Right lobe of liver (tissue), 6 donors: ENCODE data around the gene ETNPPL. TPM values are rescaled to one million over a fixed set of nuclear protein-coding genes. Genes with fewer than 3 reads are reported as not detected.

Experiments used
- ATAC-seq, 4 donors: fragments of 200-7000 bp; cut with Tn5 transposase; one replicate each; pipeline ENCODE4 v1.9.1; 2020; ENCODE audit warnings: mild to moderate bottlenecking in 4 of 4, moderate library complexity in 4 of 4
- DNase-seq, 3 donors: peaks; one replicate each; pipeline ENCODE4 v3.0.0-alpha.2; 2020
- H3K27ac ChIP-seq, 3 donors: fragments of 200-600 bp; one replicate each; pipeline ENCODE4 v1.8.0; 2022
- H3K27me3 ChIP-seq, 2 donors: fragments of 200-600 bp; one replicate each; pipeline ENCODE4 v1.8.0; 2022
- H3K36me3 ChIP-seq, 4 donors: fragments of 200-600 bp; sonication (generic) in 1 of 4; one replicate each; pipeline versions ENCODE4 v1.5.1 to v1.8.0; 2017 to 2022; ENCODE audit warnings: control low read depth in 1 of 4
- H3K4me1 ChIP-seq, 4 donors: fragments of 200-600 bp; sonication (generic) in 1 of 4; one replicate each; pipeline versions ENCODE4 v1.5.1 to v1.8.0; 2017 to 2022; ENCODE audit warnings: control low read depth in 1 of 4
- H3K4me3 ChIP-seq, 3 donors: fragments of 200-600 bp; one replicate each; pipeline ENCODE4 v1.8.0; 2022
- H3K9me3 ChIP-seq, 4 donors: fragments of 200-600 bp; sonication (generic) in 1 of 4; one replicate each; pipeline versions ENCODE4 v1.5.1 to v1.8.0; 2017 to 2022; ENCODE audit warnings: control low read depth in 1 of 4
- POLR2A ChIP-seq: fragments of 450-650 bp; IDR thresholded peaks from one replicate; pipeline ENCODE4 v1.6.1; 2017; ENCODE audit warnings: antibody characterized with exemption, mild to moderate bottlenecking
- WGBS: methylation state at CpG from one replicate; pipeline ENCODE4 v1.1.6; 2018; ENCODE audit warnings: low coverage, low lambda C conversion rate; ENCODE audit not compliant: insufficient coverage; ENCODE audit errors: missing lambda C conversion rate; 5-methylcytosine and 5-hydroxymethylcytosine counted together
- intact Hi-C, 2 donors: fragments of 100-400 bp; cut with DNase I; formaldehyde crosslinking; loops; one replicate each; pipeline versions ENCODE4 v1.11.2 to v1.14.1; 2022
- total RNA-seq, 6 experiments: library from RNA; depleted of rRNA in 2 of 6; stranded (reverse); fragments of >200 nt in 2 of 6; fragmentation: NEBNext Ultra II Directional in 3 of 6; extraction: Animal tissue kit (Norgen Biotek cat#: 25700) in 3 of 6; gene quantifications; one replicate each; pipeline versions ENCODE4 v1.1.0 to v1.2.4, GENCODE V29; 2016 to 2023
- TF ChIP-seq, protein P1 (sequence below), 4 donors: fragments of 200-600 bp in 3 of 4; fragments of 450-650 bp in 1 of 4; IDR thresholded peaks; one replicate each; pipeline versions ENCODE4 v1.5.1 to v1.8.0; 2016 to 2022; ENCODE audit warnings: antibody characterized with exemption in 4 of 4, mild to moderate bottlenecking in 2 of 4
- donor health status: DM: no; HTN: yes; CAD: no.
- donor health status: DM: no; HTN: no; CAD: no.
- donor health status: DM: no; HTN: no; CAD: no.
- donor health status: DM: no; HTN: yes; CAD: no.
- donor health status: DM: no; HTN: yes; CAD: no.

Gene ETNPPL
- total RNA-seq, 6 experiments from 2014 or later = 15.7 to 125 (median 22.5) TPM

GRCh38 chr4:108793415-108793814, 30.6 kb upstream of the ETNPPL start:
- H3K4me3 ChIP-seq = no peak overlapping the region
- WGBS = 100% methylated on average over 1 of the region's 1 CpG
- peaks cover 0 to 38% (median 9%) of the 10 kb centered on the region in 4 donors for H3K4me1 ChIP-seq
- no peaks in the 10 kb centered on the region for H3K9me3 ChIP-seq
- TF ChIP-seq POLR2A = no peak
- TF ChIP-seq, protein P1, sequence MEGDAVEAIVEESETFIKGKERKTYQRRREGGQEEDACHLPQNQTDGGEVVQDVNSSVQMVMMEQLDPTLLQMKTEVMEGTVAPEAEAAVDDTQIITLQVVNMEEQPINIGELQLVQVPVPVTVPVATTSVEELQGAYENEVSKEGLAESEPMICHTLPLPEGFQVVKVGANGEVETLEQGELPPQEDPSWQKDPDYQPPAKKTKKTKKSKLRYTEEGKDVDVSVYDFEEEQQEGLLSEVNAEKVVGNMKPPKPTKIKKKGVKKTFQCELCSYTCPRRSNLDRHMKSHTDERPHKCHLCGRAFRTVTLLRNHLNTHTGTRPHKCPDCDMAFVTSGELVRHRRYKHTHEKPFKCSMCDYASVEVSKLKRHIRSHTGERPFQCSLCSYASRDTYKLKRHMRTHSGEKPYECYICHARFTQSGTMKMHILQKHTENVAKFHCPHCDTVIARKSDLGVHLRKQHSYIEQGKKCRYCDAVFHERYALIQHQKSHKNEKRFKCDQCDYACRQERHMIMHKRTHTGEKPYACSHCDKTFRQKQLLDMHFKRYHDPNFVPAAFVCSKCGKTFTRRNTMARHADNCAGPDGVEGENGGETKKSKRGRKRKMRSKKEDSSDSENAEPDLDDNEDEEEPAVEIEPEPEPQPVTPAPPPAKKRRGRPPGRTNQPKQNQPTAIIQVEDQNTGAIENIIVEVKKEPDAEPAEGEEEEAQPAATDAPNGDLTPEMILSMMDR (IDR thresholded peaks at IDR 0.05) = no peak
- DNase-seq (no peak), ATAC-seq (peak in 1 of 4 donors; percentile 6)
- no peaks in the 10 kb centered on the region for H3K36me3 ChIP-seq
- H3K27me3 ChIP-seq = no peaks in the 10 kb centered on the region
- intact Hi-C loops = no loop called here
- H3K27ac ChIP-seq = peak overlapping the region in 1 of 3 donors; percentile 74

DNA sequence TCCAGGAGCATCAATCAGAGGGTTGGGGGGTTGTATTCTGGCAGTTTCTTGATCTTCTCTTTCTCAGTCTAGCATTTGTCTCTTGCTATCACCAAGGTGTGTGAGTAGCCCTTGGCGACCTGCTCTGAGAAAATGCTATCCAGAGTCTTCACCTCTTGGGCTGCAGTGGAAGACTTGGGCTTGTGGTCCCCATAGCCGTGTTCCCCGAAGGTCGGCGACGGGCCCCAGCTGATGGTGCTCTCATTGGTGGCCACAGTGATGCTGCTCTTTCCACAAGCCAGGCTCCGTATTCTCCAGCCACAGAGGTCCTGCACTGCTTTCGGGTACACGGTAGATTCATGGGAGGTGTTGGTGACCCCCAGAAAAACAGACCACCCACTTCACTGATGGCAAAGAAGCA, 25.9 kb upstream of the ETNPPL start:
- DNase-seq (no peak), ATAC-seq (no peak)
- intact Hi-C loops = no loop called here
- WGBS = no CpG with 5 or more reads among the region's 9 CpGs
- no peak overlapping the region for H3K27ac ChIP-seq
- no peaks in the 10 kb centered on the region for H3K27me3 ChIP-seq
- H3K36me3 ChIP-seq = no peaks in the 10 kb centered on the region
- peaks cover 0 to 20% (median 4%) of the 10 kb centered on the region in 4 donors for H3K4me1 ChIP-seq
- H3K9me3 ChIP-seq = no peaks in the 10 kb centered on the region
- no peak overlapping the region for H3K4me3 ChIP-seq
- TF ChIP-seq, protein P1 (IDR thresholded peaks at IDR 0.05) = no peak
- TF ChIP-seq POLR2A = no peak

- TF ChIP-seq, protein P1 (IDR thresholded peaks at IDR 0.05) = no peak
- TF ChIP-seq POLR2A = no peak
- DNase-seq = no peak
- intact Hi-C loops = no loop called here
These were observed 24.9 kb upstream of the ETNPPL start for GRCh38 chr4:108787724-108788123.

DNA sequence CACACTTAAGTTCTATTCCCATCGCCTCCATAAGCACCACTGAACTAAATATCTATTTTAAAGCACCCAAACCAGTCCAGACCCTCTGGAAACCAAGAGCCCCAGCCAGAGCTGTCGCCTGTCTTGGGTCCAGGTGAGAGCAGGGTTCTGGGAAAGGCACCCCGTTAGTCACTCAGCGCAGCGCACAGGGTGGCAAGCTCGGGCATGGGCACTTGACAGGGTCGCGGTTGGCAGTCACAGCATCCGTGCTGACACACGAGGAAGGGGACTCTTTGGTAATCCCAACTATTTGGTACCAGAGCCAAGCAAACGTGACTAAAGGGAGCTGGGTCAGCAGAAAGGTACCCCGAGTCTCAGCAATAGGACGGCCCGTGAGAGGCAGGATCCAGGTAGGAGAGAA, 24.3 kb upstream of the ETNPPL start:
- Histone ChIP-seq H3K27ac (no peak overlapping the region), H3K36me3 (no peaks in the 10 kb centered on the region), H3K9me3 (no peaks in the 10 kb centered on the region), H3K4me1 (peaks cover 0 to 18% (median 0%) of the 10 kb centered on the region in 4 donors), H3K4me3 (no peak overlapping the region), H3K27me3 (no peaks in the 10 kb centered on the region)
- TF ChIP-seq, protein P1 (IDR thresholded peaks at IDR 0.05) = no peak
- no peak for TF ChIP-seq POLR2A
- 68% methylated on average over 6 of the region's 14 CpGs for WGBS
- DNase-seq (no peak), ATAC-seq (no peak)
- intact Hi-C loops = no loop called here

More at GRCh38 chr4:108787724-108788123, 24.9 kb upstream of the ETNPPL start:
- ATAC-seq = no peak
- 93% methylated on average over 16 of the region's 16 CpGs for WGBS
- Histone ChIP-seq H3K36me3 (no peaks in the 10 kb centered on the region), H3K9me3 (no peaks in the 10 kb centered on the region), H3K4me1 (peaks cover 0 to 18% (median 0%) of the 10 kb centered on the region in 4 donors), H3K27ac (no peak overlapping the region), H3K4me3 (no peak overlapping the region), H3K27me3 (no peaks in the 10 kb centered on the region)

GRCh38 chr4:108786351-108786750, 23.5 kb upstream of the ETNPPL start:
- DNase-seq (no peak), ATAC-seq (no peak)
- Histone ChIP-seq H3K27ac (no peak overlapping the region), H3K27me3 (no peaks in the 10 kb centered on the region), H3K4me3 (no peak overlapping the region), H3K36me3 (no peaks in the 10 kb centered on the region), H3K4me1 (peaks cover 0 to 16% (median 0%) of the 10 kb centered on the region in 4 donors), H3K9me3 (no peaks in the 10 kb centered on the region)
- TF ChIP-seq, protein P1 (IDR thresholded peaks at IDR 0.05) = no peak
- WGBS = 90% methylated on average over 6 of the region's 8 CpGs
- intact Hi-C loops = no loop called here
